Measurements from ENCODE around the gene RASL10A.
"Not testable (repeated sequence)": the region's sequence is repeated elsewhere in the genome, so short reads cannot be mapped to it uniquely, and the experiment has no call there.

The RASL10A gene, protein sequence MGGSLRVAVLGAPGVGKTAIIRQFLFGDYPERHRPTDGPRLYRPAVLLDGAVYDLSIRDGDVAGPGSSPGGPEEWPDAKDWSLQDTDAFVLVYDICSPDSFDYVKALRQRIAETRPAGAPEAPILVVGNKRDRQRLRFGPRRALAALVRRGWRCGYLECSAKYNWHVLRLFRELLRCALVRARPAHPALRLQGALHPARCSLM
- 0.17 to 0.24 reads per million in 2 experiments for total RNA-seq

DNA sequence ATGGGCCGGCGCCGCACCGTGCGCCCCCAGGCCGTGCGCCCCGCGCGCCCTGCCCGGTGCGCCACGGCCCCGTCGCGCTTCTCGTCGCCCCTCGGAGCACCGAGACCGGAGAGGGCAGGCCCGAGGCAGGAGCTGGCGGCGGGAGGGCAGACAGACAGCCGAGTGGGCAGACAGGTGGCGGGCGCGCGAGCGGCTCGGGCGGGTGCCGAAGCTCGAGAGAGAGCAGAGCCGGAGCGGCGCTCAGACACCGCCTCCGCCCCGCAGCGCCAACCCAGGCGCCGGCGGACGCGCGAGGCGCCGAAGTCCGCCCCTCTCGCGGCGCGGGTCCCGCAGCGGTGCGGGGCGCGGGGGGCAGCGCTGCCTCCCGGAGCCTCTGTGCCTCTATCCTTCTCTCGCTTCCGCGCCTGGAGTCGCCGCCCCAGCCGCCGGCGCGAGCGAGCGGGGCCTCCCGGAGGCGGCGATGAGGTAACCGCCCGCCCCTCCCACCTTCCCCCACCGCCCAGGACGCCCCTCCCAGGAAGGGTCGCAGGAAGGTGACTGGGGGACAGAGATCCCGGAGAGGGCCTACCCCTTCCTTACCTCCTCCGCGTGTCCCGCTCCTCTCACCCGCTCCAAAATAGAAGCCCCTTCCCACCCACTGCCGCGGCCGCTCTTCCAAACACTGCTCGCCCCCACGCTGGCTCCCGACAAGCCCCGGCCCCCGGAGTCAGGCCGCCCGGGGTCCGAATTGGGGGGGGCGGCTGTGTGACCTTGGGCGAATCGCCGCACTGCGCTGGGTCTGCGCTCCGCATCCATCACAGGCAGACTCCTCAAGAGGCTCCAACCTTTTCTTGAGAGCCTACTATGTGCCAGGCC lies at the start of gene RASL10A:
TSS of gene RASL10A (minus strand) at position 412 of the 855 bp plus-strand sequence. CDS start 451 bp downstream, outside the sequence.
- DNase-seq (ENCODE audit: low read depth), result no peak

DNA sequence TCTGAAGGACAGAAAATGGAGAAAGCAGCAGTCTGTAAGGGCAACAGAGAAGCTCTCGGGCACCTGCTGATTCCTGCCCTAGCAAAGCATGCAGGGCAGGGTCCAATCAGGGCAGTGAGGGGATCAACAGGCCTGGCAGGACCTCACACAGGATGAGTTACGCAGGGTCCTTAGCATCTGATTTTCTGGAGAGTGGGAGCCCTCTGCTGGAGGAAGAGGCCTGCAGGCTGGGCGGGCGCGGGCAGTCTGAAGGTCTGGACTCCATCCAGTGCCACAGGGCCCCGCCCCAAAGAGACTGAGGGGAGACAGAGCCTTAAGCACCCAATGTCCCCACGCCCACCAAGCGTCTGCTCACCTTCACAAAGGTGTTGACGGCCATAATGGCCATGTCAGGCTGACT lies 44.0 kb upstream of the RASL10A start:
- DNase-seq (ENCODE audit: low read depth), result no peak

DNA sequence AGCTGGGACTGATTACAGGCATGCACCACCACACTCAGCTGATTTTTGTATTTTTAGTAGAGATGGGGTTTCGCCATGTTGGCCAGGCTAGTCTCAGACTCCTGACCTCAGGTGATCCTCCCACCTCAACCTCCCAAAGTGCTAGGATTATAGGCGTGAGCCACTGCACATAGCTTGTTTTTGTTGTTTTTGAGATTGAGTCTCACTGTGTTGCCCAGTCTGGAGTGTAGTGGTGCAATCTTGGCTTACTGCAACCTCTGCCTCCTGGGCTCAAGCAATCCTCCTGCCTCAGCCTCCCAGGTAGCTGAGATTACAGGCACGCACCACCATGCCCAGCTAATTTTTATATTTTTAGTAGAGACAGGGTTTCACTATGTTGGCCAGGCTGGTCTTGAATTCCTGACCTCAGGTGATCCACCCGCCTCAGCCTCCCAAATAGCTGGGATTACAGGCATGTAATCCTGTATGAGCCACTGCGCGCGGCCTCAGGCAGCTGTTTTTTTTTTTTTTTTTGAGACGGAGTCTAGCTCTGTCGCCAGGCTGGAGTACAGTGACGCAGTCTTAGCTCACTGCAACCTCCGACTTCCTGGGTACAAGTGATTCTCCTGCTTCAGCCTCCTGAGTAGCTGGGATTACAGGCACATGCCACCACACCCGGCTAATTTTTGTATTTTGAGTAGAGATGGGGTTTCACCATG lies 41.8 kb upstream of the RASL10A start:
- not testable (repeated sequence) for DNase-seq (ENCODE audit: low read depth)

DNA sequence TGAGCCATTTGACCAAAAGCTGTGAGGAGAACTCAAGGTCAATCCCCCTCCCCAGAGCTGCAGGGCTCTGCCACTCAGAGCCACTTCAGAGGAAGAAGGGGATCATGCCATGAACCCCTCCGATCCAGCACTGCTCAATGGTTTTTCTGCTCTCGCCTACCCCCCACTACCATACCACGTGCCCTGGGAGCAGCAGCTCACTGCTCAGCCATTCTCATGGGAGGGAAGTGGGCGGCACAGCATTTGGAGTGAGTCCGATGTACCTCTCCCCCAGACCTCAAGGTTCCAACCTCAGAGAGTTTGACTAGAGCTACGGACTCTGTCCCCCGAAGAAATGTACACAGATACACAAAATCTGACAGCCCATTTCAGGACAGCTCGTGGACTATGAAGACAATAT lies 38.4 kb upstream of the RASL10A start:
- DNase-seq (ENCODE audit: low read depth), result no peak

DNA sequence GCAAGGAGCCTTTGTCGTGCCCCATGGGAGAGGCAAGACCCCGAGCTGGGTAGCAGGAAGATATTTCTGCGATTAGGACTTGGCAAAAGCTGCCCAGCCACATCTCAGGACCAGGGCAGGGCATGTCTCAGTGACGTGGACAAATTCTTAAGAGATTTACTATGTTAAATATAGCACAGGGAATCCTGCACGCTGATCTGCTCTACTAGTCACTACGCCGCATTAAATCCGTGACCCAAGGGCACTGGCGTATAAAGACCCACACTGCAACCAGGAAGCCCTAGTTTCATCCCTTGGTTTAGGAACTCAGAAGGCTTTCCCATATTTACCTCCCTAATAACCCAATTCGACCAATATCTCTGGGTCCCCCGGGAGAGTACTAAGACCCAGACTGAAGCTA lies 37.8 kb upstream of the RASL10A start:
- no peak for DNase-seq (ENCODE audit: low read depth)

DNA sequence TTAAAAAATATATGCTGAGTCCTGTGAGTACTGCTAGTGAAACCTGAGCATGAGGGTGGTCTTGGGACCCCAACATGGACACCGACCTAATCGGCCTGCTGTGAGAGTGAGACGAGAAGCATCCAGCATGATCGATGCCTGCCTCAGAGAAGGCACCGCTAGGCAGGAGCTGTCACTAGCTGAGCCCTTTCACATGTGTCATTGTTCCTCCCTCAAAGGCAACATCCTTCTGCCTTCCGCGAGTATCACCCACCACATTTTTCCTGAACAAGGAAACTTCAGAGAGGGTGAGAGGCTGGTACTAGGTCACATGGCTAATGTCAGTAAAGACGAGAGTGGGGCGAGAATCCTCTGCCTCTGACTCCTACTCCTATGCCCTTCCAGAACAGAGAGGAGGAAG lies 37.3 kb upstream of the RASL10A start:
- DNase-seq (ENCODE audit: low read depth), result no peak

DNA sequence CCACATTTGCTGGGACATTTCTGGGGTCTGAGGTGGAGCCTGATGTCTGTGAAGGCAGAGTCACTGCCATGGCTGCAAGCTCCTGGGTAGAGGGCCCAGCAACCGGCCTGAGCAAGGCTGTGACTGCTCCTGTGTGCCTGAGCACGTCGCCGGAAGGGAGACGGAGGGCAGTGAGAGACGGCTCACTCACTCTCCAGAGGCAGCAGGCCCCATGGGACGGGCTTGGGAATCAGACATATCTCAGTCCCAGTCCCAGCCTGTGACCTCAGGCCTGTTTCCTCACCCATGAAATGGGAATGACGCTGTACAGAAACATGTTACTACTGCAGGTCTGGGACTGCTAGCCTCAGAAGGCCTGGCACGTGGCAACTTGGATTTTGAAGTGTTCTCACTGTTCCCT lies 36.4 kb upstream of the RASL10A start:
- DNase-seq (ENCODE audit: low read depth), result no peak

DNA sequence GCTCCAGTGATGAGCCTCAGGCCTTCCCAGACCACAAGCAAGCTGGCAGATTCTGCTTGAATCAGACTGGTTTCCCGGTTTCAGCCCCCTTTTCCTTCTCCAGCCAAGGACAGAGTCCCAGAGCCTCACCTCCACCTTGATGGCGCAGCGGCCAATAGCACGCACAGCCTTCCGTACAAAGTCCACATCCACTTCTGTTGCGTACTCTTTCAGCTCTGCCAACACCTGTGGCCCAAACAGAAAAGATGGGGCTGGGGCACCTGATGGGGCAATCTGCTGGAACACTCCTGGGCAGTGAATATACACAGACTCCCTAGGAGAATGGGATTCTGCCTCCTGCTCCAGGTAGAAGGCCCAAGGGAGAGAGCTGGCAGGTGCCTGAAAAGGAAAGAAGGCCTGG lies 35.5 kb upstream of the RASL10A start:
- no peak for DNase-seq (ENCODE audit: low read depth)

DNA sequence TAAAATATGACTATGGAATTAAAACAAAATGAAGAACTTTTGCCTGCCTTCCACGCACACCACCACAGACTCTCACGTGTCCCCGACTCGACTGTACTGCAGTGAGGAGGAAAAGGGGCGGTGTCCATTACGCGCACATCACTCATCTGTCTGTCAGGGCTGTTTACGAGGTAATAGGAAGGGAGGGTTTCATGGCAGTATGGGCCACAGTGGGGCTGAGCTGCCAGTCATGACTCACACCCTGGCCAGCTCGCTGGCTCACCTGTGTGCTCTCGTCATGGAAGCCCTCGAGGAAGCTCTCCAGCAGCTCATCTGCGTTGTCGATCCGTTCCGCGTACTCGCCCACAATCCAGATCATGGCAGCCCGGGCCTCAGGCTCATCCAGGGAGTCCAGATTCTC lies 33.5 kb upstream of the RASL10A start:
- no peak for DNase-seq (ENCODE audit: low read depth)

DNA sequence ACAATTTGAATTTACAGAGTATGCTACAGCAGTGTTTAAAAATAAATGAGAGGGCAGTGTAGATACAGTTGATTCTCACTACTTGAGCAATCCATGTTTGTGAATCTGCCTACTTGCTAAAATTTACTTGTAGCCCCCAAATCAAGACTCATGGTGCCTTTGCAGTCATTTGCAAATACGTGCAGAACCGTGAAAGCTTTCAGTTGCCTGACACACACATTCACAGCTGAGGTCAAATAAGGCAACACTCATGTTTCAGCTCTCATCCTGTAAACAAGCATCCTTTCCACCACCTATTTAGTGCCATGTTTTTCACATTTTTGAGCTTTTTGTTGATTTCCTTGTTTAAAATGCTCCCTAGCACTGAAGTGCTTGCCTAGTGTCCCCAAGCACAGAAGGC lies 32.5 kb upstream of the RASL10A start:
- no peak for DNase-seq (ENCODE audit: low read depth)

DNA sequence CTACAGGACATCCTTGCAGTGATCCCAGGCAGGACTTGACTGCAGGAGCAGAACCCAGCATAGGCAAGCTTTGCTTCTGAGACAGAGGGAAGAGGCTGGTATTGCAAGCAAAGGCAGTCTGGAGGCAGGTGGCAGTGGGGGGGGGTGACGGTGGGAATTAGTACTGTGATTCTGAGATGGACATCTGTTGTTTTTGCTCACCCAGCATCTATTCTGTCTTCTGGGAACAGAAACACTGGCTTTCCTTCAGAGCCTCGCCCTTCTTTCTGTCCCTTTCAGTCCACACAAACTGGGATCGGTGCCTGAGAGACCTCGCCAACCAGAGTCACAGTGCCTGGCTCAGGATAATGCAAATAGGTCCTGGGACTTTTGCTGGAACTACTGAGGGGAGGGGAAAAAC lies 31.2 kb upstream of the RASL10A start:
- DNase-seq (ENCODE audit: low read depth), result no peak

DNA sequence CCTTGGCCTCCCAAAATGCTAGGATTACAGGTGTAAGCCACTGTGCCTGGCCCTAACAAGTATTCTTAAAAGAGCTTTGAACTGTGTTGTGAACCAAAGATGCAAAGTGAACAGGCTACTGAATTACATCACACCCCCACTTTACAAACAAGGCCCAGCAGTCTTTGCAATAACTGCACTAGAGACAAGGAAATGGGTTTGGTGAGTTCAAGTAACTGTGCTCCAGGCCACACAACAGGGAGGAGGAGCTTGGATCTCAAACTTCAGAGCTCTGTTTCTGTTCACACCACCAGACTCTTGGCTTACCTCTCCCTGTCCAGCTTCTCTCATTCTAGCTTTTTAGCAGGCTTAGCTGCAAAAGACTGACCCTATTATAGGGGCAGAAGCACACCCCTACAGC lies 30.4 kb upstream of the RASL10A start:
- DNase-seq (ENCODE audit: low read depth), result no peak

DNA sequence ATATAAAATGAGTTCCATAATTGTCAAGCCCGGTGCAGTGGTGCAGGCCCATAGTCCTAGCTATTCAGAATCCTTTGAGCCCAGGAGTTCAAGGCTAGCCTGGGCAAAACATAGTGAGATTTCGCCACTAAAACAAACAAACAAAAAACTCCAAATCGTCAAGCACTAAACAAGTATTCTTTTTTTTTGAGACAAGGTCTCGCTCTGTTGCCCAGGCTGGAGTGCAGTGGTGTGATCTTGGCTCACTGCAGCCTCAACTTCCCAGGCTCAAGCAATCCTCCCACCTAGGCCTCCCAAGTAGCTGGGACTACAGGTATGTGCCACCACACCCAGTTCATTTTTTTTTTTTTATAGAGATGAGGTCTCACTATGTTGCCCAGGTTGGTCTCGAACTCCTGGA lies 29.4 kb upstream of the RASL10A start:
- not testable (repeated sequence) for DNase-seq (ENCODE audit: low read depth)

DNA sequence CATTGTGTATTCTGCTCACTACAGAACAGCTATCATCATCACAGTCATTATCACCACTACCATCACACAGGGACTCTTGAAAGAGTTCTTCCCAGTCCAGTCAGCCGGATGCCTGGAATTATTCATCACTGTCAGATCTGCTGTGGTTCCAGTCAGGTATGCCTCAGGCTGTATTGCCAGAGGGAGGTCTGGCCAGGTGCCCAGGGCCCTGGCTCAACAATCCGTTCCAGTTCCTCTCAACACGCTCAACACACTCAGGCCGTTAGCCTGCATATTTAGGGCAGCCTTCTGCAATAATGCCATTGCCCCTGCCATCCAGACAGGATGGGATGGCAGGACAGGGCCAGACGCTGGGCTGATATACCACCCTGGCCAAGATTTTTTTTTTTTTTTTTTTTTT lies 28.6 kb upstream of the RASL10A start:
- no peak for DNase-seq (ENCODE audit: low read depth)

DNA sequence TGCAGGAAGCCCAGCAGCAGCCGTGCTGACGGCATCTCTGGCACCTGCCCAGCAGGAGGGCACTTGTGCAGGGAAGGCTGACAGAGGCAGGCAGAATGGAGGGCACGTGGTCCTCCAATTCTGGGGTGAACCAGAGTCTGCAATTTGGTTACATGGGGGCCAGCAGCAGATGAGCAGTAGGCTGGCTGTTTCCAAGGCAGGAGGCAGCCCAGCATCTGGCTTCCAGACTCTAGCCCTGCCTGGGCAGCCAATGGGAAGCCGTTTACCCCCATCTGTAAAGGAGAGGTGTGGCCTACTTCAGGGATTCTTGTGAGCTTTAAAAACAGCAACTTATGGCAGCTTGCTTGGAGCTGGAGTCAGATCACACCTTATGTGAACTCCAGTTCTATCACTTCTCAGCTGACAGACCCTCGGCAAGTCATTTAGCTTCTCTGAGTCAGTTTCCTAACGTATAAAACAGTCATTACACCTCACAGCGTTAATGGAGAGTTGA lies 27.9 kb upstream of the RASL10A start:
- DNase-seq (ENCODE audit: low read depth), result no peak

DNA sequence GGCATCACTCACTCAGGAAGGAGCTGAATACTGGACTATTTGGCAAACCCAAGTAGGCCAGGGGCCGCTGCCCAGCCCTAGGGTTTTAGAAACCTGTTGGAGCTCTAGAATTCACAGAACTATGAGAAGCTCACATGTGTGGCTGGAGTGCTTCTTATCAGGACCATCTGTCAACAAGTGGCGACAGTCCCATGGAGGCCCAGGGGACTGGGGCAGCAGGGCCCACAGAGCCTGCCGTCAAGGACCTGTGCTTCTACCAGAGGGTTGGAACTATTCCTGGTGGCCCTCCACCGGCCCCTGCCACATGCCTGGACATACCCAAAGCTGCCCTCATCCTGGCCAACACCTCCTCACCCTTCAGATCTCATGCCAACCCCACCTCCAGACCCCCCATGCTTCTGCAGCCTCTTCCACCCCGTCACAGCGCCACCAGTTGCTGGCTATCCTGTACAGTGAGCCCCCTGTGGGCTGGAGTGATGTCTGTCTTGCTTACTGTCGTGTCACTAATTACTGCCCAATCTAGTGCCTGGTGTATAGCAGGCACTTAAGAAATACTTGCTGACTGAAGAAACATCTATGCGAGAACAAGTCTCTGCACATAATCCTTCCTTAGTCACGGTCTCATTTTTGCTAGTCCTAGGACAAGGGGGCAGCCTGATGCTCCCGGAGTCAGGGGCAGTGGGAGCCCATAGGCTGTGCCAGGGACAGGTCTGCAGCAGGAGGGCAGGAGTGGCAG lies 27.2 kb upstream of the RASL10A start:
- DNase-seq (ENCODE audit: low read depth), result no peak

DNA sequence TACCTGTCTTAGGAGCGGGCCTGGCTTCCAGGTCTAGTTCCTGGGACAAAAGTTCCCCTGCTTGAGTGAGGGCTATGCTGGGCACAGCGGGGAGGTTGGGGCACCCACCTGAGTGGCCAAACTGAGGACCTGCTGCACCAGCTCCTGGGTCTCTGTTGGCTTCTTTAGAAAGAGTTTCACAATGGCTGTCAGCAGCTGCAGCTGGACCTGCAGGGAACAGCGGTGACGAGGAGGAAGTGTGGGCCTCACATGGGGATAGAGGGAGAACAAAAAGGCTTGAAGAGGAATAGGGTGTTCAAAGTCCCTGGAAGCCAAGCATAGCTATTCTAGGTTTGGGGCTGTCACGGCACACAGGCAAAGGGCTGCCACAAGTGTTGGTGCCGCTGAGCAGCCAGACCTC lies 26.7 kb upstream of the RASL10A start:
- no peak for DNase-seq (ENCODE audit: low read depth)

DNA sequence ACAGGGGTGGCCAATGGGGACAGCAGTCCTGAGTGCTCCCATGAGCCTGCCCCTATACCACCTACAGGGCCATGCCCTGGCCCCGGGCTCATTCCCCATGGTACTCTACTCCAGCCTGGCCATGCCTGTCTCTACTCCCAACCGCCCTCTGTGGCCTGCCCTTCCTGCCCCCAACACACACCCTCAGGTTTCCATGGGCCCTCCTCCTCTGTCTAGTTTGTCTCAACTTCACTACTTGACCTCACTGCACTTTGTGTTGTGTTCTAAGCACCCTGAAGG lies 26.3 kb upstream of the RASL10A start:
- no peak for DNase-seq (ENCODE audit: low read depth)

DNA sequence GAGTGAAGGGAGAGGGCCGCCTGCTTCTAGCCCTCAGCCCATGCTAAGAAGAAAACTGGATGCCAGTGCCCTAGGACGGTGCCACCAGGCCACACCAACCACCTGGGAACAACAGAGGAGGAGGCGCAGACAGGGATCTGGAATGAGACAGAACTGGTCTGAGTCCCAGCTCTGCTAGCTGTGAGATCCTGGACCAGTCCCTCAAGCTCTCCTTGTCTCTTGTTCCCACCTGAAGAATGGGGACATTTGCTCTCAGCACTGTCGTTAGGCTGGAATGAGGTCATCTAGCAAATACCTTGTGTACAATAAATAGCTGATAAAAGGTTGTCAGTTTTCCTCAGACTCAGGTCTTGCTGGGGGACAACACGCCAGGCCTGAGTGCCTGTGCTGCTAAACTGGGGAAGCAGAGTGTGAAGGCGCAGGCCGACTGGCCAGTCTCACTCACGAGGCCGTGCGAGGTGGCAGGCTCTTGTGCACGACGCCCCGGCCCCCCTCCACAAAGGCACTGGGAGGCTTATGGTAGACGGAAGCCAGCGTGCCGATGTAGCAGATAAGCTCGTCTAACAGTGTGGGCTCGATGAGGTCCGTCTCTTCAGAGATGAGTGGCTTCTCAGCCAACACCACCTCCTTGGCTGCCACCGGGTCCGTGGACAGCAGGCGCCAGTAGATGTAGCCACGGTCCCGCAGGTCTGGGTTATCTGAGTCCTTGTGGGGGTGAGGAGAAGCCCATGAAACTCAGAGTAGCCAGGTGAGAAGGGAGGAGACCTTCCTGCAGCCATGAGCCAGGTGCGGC lies 25.8 kb upstream of the RASL10A start:
- no peak for DNase-seq (ENCODE audit: low read depth)

DNA sequence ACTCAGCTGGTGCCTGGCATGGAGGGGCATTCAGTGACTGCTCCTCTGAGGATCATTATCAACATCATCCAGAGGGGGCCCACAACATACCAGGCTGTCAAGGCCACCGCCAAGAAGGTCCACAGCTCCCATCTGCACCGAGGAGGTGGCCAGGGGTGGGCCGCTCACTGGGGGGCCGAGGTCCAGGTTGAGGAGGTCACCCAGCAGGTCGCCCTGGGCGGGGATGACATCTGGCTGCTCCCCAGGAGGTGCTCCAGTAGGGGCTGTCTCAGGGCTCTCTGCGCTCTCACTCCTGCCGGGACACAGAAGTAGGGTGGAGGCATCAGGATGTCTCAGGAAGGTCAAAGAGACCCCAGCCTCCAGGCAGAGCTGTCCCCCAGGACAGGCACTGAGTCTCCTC lies 25.1 kb upstream of the RASL10A start:
- no peak for DNase-seq (ENCODE audit: low read depth)

All from T follicular helper cell (primary cell).